Upper lobe of left lung (tissue), 4 donors: ENCODE results near the gene ETNPPL.

Experiments
- POLR2A ChIP-seq, 4 donors: fragments of 450-650 bp; IDR thresholded peaks; one replicate each; pipeline ENCODE4 v1.5.1; 2016 to 2017; ENCODE audit warnings: antibody characterized with exemption in 4 of 4, mild to moderate bottlenecking in 2 of 4
- POLR2AphosphoS5 ChIP-seq, 2 donors: sonication (generic); formaldehyde crosslinking; IDR thresholded peaks; one replicate each; pipeline ENCODE4 v1.5.1; 2017; ENCODE audit warnings: antibody characterized with exemption in 2 of 2
- TF ChIP-seq, protein P1 (sequence below), 6 experiments: fragments of 450-650 bp in 4 of 6; fragments of 200-600 bp in 2 of 6; sonication (generic) in 2 of 6; IDR thresholded peaks; one replicate each; pipeline ENCODE4 v1.5.1; 2016 to 2019; ENCODE audit warnings: antibody characterized with exemption in 6 of 6

DNA sequence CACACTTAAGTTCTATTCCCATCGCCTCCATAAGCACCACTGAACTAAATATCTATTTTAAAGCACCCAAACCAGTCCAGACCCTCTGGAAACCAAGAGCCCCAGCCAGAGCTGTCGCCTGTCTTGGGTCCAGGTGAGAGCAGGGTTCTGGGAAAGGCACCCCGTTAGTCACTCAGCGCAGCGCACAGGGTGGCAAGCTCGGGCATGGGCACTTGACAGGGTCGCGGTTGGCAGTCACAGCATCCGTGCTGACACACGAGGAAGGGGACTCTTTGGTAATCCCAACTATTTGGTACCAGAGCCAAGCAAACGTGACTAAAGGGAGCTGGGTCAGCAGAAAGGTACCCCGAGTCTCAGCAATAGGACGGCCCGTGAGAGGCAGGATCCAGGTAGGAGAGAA, 24.3 kb upstream of the ETNPPL start:
- no peak for TF ChIP-seq POLR2A (IDR thresholded peaks at IDR 0.05)
- TF ChIP-seq, protein P1, sequence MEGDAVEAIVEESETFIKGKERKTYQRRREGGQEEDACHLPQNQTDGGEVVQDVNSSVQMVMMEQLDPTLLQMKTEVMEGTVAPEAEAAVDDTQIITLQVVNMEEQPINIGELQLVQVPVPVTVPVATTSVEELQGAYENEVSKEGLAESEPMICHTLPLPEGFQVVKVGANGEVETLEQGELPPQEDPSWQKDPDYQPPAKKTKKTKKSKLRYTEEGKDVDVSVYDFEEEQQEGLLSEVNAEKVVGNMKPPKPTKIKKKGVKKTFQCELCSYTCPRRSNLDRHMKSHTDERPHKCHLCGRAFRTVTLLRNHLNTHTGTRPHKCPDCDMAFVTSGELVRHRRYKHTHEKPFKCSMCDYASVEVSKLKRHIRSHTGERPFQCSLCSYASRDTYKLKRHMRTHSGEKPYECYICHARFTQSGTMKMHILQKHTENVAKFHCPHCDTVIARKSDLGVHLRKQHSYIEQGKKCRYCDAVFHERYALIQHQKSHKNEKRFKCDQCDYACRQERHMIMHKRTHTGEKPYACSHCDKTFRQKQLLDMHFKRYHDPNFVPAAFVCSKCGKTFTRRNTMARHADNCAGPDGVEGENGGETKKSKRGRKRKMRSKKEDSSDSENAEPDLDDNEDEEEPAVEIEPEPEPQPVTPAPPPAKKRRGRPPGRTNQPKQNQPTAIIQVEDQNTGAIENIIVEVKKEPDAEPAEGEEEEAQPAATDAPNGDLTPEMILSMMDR (IDR thresholded peaks at IDR 0.05) = no peak
- no peak for TF ChIP-seq POLR2AphosphoS5 (IDR thresholded peaks at IDR 0.05)
